ELR (cell line): Measurements from ENCODE around the gene ADNP2.

Experiments used
- DNase-seq: peaks from one replicate; pipeline ENCODE4 v3.0.0-alpha.2; 2015; ENCODE audit warnings: low read depth

ADNP2 gene

GRCh38 chr18:80105369-80106167 is 3.5 kb upstream of the ADNP2 start:
- DNase-seq = no peak

- DNase-seq = no peak
Observed at GRCh38 chr18:80106482-80107051, 2.5 kb upstream of the ADNP2 start.

- no peak for DNase-seq
Observed at GRCh38 chr18:80107426-80107825, 1.6 kb upstream of the ADNP2 start.

- no peak for DNase-seq
Observed at GRCh38 chr18:80108121-80108536, 933 bp upstream of the ADNP2 start.

GRCh38 chr18:80109676-80110078 is 615 bp downstream of the ADNP2 start:
- DNase-seq = peak; percentile 68

GRCh38 chr18:80112624-80113248 is 3.7 kb downstream of the ADNP2 start:
- no peak for DNase-seq

GRCh38 chr18:80115035-80115434 is 6.0 kb downstream of the ADNP2 start:
- DNase-seq = no peak

- DNase-seq = no peak
Observed at GRCh38 chr18:80119111-80119510, 10.0 kb downstream of the ADNP2 start.

GRCh38 chr18:80120932-80121331 is 11.9 kb downstream of the ADNP2 start:
- no peak for DNase-seq

GRCh38 chr18:80124131-80124530 is 15.1 kb downstream of the ADNP2 start:
- DNase-seq = no peak

GRCh38 chr18:80126797-80127196 is 17.7 kb downstream of the ADNP2 start:
- DNase-seq = no peak

- DNase-seq = no peak
Observed at GRCh38 chr18:80127635-80128034, 18.6 kb downstream of the ADNP2 start.

- no peak for DNase-seq
Observed at GRCh38 chr18:80129672-80130367, 20.8 kb downstream of the ADNP2 start.

- DNase-seq = no peak
Observed at GRCh38 chr18:80130555-80130954, 21.5 kb downstream of the ADNP2 start.

GRCh38 chr18:80132180-80132812 is 23.2 kb downstream of the ADNP2 start:
- no peak for DNase-seq

- no peak for DNase-seq
Observed at GRCh38 chr18:80133124-80133523, 24.1 kb downstream of the ADNP2 start.

GRCh38 chr18:80135136-80135535 is 26.1 kb downstream of the ADNP2 start:
- no peak for DNase-seq

- no peak for DNase-seq
Observed at GRCh38 chr18:80136679-80137078, 27.6 kb downstream of the ADNP2 start.

GRCh38 chr18:80137137-80137536 is 28.1 kb downstream of the ADNP2 start:
- no peak for DNase-seq

GRCh38 chr18:80137976-80138375 is 28.9 kb downstream of the ADNP2 start:
- no peak for DNase-seq

GRCh38 chr18:80140455-80140985 is 31.5 kb downstream of the ADNP2 start:
- no peak for DNase-seq

- peak; percentile 81 for DNase-seq
Observed at GRCh38 chr18:80143881-80144280, 34.8 kb downstream of the ADNP2 start.
